ENCODE data around the gene CPA5. TPM values are rescaled to one million over a fixed set of nuclear protein-coding genes. Genes with fewer than 3 reads are reported as not detected.
"Not testable (repeated sequence)": the region's sequence is repeated elsewhere in the genome, so short reads cannot be mapped to it uniquely, and the experiment has no call there.

The CPA5 gene
- total RNA-seq, 4 donors from 2014 or later: not detected

DNA sequence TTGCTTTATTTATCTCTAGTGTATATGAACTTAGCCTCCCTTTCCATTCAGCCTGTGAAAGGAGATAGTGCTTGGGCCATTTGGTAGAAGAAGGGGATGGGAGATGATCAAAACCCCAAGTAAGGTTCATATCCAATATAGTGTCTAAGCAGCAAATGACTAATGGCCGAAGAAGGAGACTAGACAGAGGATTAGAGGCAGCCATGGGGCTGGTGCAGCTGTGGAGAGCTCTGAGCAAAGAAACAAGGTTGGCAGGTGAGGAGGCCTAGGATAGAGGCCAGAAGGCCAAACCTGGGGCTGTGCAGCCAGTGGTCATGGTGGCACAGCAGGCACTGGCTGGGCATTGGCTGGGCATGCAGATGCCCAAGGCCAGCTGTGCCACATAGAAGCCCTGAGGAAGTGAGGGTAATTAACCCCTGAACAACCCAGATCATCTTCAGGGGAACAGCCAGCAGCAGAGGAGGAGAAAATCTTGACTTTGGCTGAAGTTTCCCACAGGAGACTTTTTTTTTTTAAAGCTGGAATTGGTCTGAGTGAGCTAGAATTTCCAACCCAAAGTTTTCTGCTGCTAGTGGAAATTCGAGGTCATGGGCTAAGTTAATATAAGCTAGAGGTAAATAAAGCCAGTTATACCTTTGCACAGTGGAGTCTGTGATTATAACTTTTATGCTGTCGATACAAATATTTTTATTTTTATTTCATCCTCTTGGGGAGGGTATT is 25.4 kb downstream of the CPA5 start:
- H3K4me1 ChIP-seq: peaks cover 12 to 14% of the 10 kb centered on the region in 2 donors
- peak overlapping the region in 1 of 2 donors; percentile 95 for H3K27ac ChIP-seq
- TF ChIP-seq, protein P1, sequence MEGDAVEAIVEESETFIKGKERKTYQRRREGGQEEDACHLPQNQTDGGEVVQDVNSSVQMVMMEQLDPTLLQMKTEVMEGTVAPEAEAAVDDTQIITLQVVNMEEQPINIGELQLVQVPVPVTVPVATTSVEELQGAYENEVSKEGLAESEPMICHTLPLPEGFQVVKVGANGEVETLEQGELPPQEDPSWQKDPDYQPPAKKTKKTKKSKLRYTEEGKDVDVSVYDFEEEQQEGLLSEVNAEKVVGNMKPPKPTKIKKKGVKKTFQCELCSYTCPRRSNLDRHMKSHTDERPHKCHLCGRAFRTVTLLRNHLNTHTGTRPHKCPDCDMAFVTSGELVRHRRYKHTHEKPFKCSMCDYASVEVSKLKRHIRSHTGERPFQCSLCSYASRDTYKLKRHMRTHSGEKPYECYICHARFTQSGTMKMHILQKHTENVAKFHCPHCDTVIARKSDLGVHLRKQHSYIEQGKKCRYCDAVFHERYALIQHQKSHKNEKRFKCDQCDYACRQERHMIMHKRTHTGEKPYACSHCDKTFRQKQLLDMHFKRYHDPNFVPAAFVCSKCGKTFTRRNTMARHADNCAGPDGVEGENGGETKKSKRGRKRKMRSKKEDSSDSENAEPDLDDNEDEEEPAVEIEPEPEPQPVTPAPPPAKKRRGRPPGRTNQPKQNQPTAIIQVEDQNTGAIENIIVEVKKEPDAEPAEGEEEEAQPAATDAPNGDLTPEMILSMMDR (IDR thresholded peaks at IDR 0.05): no peak
- no peak for TF ChIP-seq POLR2A (IDR thresholded peaks at IDR 0.05)
- no peak overlapping the region for H3K4me3 ChIP-seq
- no peaks in the 10 kb centered on the region for H3K9me3 ChIP-seq
- DNase-seq: no peak
- intact Hi-C loops (cut with DNase I; ENCODE audit: low total_unique reads): no loop called here
- H3K27me3 ChIP-seq: no peaks in the 10 kb centered on the region
- H3K36me3 ChIP-seq: no peaks in the 10 kb centered on the region

DNA sequence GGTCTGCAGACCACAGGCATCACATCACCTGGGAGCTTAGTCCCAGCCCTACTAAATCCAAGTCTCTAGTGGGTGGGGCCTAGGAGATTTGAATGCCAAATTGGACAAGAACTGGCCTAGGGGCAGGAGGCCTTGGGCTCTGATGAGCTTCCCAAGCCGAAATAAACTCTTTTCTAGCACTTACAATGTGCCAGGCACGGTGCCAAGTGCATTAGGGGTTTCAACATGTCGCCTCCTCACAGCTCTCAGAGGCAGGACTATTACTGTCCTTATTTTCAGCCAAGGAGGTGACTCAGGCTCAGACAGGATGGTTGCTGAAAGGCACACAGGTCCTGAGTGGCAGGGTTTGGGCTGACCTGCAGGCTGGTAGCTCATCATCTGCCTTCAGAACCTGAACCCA is 26.4 kb downstream of the CPA5 start:
- Histone ChIP-seq H3K9me3 (no peaks in the 10 kb centered on the region), H3K4me3 (no peak overlapping the region), H3K36me3 (no peaks in the 10 kb centered on the region), H3K27me3 (no peaks in the 10 kb centered on the region), H3K4me1 (peaks cover 12 to 14% of the 10 kb centered on the region in 2 donors), H3K27ac (peak overlapping the region; percentile 88 to 95)
- intact Hi-C loops (cut with DNase I; ENCODE audit: low total_unique reads): no loop called here
- peak; percentile 62 to 67 for DNase-seq
- TF ChIP-seq, protein P1 (IDR thresholded peaks at IDR 0.05): no peak

DNA sequence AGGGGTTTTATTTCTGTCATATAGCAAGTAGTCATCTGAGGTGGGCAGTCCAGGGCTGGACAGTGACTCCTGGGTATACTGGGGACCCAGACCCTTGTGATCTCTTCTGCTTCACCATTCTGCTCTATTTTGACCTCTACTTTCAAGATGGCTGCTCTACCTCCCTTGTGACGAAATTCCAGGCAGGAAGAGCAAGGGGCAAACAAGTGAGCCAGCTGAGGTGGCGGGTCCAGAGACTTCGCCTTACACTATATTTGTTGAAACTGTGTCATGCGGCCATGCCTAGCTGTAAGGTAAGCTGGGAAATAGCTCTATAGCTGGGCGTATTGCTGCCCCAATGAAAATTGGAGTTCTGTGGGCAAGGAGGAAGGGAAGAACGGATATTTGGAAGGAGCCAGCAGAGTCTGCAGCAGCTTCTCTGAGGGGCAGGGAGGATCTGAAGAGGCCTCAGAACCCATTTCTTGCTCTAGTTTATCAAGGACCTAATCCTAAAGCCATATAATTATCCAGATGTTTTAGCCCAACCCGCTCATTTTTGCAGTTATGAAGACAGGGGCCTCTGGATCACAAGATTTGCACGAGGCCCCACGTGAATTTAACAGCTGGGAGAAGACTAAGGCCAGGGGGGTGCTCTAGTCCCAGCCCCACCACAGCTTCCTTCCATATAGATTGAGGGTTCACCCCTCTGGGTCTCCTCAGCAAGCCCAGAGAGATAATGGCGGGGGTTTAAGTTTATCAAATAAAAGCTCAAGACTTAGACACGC is 28.0 kb downstream of the CPA5 start:
- peaks cover 12 to 14% of the 10 kb centered on the region in 2 donors for H3K4me1 ChIP-seq
- DNase-seq: no peak
- H3K9me3 ChIP-seq: no peaks in the 10 kb centered on the region
- H3K27me3 ChIP-seq: no peaks in the 10 kb centered on the region
- intact Hi-C loops (cut with DNase I; ENCODE audit: low total_unique reads): no loop called here
- H3K27ac ChIP-seq: peak overlapping the region; percentile 88 to 95
- TF ChIP-seq, protein P1 (IDR thresholded peaks at IDR 0.05): no peak
- TF ChIP-seq POLR2A (IDR thresholded peaks at IDR 0.05): no peak
- H3K4me3 ChIP-seq: no peak overlapping the region
- H3K36me3 ChIP-seq: no peaks in the 10 kb centered on the region

DNA sequence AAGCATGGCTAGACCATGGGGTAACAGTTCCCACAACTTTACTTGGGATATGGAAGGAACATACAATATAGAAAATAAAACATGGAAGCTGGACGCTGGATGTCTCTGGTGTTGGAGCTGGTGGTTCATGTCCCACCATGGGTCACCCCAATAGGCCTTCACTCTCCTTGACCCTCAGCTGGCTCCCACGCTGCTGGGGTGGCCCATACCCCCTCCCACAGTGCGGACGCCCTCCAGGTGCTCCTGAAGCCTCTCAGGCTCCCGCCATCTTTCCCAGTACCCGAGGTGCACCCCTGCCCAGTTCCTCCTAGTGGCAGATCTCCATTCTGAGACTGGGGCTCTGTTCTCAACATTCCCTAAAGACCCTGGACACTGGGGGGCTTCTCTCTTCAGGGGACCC is 29.9 kb downstream of the CPA5 start:
- Histone ChIP-seq H3K4me1 (peaks cover 12 to 14% of the 10 kb centered on the region in 2 donors), H3K9me3 (no peaks in the 10 kb centered on the region), H3K4me3 (no peak overlapping the region), H3K27me3 (no peaks in the 10 kb centered on the region), H3K27ac (peak overlapping the region; percentile 88 to 95), H3K36me3 (no peaks in the 10 kb centered on the region)
- DNase-seq: no peak
- intact Hi-C loops (cut with DNase I; ENCODE audit: low total_unique reads): no loop called here
- TF ChIP-seq, protein P1 (IDR thresholded peaks at IDR 0.05): no peak
- TF ChIP-seq POLR2A (IDR thresholded peaks at IDR 0.05): no peak

DNA sequence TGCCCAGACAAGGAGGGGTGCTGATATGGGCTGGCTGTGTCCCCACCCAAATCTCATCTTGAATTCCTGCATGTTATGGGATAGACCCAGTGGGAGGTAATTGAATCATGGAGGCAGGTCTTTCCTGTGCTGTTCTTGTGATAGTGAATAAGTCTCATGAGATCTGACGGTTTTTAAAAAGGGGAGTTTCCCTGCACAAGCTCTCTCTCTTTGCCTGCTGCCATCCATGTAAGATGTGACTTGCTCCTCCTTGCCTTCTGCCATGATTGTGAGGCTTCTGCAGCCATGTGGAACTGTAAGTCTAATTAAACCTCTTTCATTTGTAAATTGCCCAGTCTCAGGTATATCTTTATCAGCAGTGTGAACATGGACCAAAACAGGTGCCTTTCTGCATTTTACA is 31.8 kb downstream of the CPA5 start:
- peaks cover 14 to 18% of the 10 kb centered on the region in 2 donors for H3K4me1 ChIP-seq
- DNase-seq; intact Hi-C loops (cut with DNase I; ENCODE audit: low total_unique reads); H3K27me3 ChIP-seq; H3K27ac ChIP-seq; H3K36me3 ChIP-seq; H3K9me3 ChIP-seq; H3K4me3 ChIP-seq: not testable (repeated sequence)

Data from uterus (tissue), 4 donors.